H9 (cell line): ENCODE measurements around the gene NSUN5. TPM values are rescaled to one million over a fixed set of nuclear protein-coding genes. Genes with fewer than 3 reads are reported as not detected.
A peak's percentile ranks its signal among the peaks of the same experiment; 100 is the strongest.

Experiments used
- DNase-seq: peaks from one replicate; pipeline ENCODE4 v3.0.0-alpha.2; 2017
- H2AFZ ChIP-seq: one replicate; pipeline ENCODE4 v1.6.1; 2013; ENCODE audit warnings: mild to moderate bottlenecking, low read length, control low read depth, moderate library complexity
- H2AK5ac ChIP-seq: 2 replicates; pipeline ENCODE4 v1.6.1; 2013; ENCODE audit warnings: low read length, control low read depth, mixed read lengths; ENCODE audit not compliant: insufficient read length
- H2BK120ac ChIP-seq: one replicate; pipeline ENCODE4 v1.6.1; 2013; ENCODE audit warnings: low read depth, mild to moderate bottlenecking, low read length, control low read depth, inconsistent platforms; ENCODE audit not compliant: poor library complexity, severe bottlenecking
- H2BK12ac ChIP-seq: 2 replicates; pipeline ENCODE4 v1.6.1; 2013; ENCODE audit warnings: low read length, control low read depth, mixed read lengths, low read depth; ENCODE audit not compliant: insufficient read length
- H2BK15ac ChIP-seq: 2 replicates; pipeline ENCODE4 v1.6.1; 2013; ENCODE audit warnings: low read depth, low read length, control low read depth
- H2BK20ac ChIP-seq: one replicate; pipeline ENCODE4 v1.6.1; 2013; ENCODE audit warnings: low read depth, mild to moderate bottlenecking, low read length, control low read depth, inconsistent platforms; ENCODE audit not compliant: poor library complexity, severe bottlenecking
- H2BK5ac ChIP-seq: 2 replicates; pipeline ENCODE4 v1.6.1; 2013; ENCODE audit warnings: low read length, control low read depth, mixed read lengths; ENCODE audit not compliant: insufficient read length
- H3K14ac ChIP-seq: 2 replicates; pipeline ENCODE4 v1.6.1; 2013; ENCODE audit warnings: low read length, control low read depth; ENCODE audit not compliant: insufficient read depth
- H3K18ac ChIP-seq: 2 replicates; pipeline ENCODE4 v1.6.1; 2013; ENCODE audit warnings: low read depth, mild to moderate bottlenecking, mixed read lengths, low read length, control low read depth; ENCODE audit not compliant: insufficient read length
- H3K23ac ChIP-seq: 2 replicates; pipeline ENCODE4 v1.6.1; 2013; ENCODE audit warnings: low read length, control low read depth, mixed read lengths, low read depth; ENCODE audit not compliant: insufficient read length
- H3K23me2 ChIP-seq: 2 replicates; pipeline ENCODE4 v1.6.1; 2013; ENCODE audit warnings: low read depth, mild to moderate bottlenecking, mixed read lengths, low read length, control low read depth; ENCODE audit not compliant: insufficient read length, poor library complexity, severe bottlenecking
- H3K27ac ChIP-seq: 2 replicates; pipeline ENCODE4 v1.5.1; 2013; ENCODE audit warnings: low read length, control low read depth, mixed read lengths, low read depth; ENCODE audit not compliant: insufficient read length
- H3K27me3 ChIP-seq: 2 replicates; pipeline ENCODE4 v1.6.1; 2013; ENCODE audit warnings: low read length, control low read depth, inconsistent platforms; ENCODE audit not compliant: insufficient read depth
- H3K4ac ChIP-seq: 2 replicates; pipeline ENCODE4 v1.6.1; 2013; ENCODE audit warnings: low read depth, mild to moderate bottlenecking, control low read depth, inconsistent platforms, low read length, moderate library complexity
- H3K4me1 ChIP-seq: 2 replicates; pipeline ENCODE4 v1.6.1; 2013; ENCODE audit warnings: low read length, control low read depth, inconsistent platforms; ENCODE audit not compliant: insufficient read depth
- H3K4me2 ChIP-seq: 2 replicates; pipeline ENCODE4 v1.6.1; 2013; ENCODE audit warnings: low read length, control low read depth, mixed read lengths; ENCODE audit not compliant: insufficient read length, insufficient read depth
- H3K56ac ChIP-seq: 2 replicates; pipeline ENCODE4 v1.6.1; 2013; ENCODE audit warnings: low read depth, mild to moderate bottlenecking, mixed read lengths, low read length, control low read depth; ENCODE audit not compliant: insufficient read length
- H3K79me1 ChIP-seq: 2 replicates; pipeline ENCODE4 v1.6.1; 2013; ENCODE audit warnings: low read depth, mild to moderate bottlenecking, moderate library complexity, low read length, control low read depth, inconsistent platforms; ENCODE audit not compliant: insufficient read depth, poor library complexity, severe bottlenecking
- H3K79me2 ChIP-seq: 2 replicates; pipeline ENCODE4 v1.6.1; 2013; ENCODE audit warnings: low read length, control low read depth, inconsistent platforms; ENCODE audit not compliant: insufficient read depth
- H3K9ac ChIP-seq: 2 replicates; pipeline ENCODE4 v1.6.1; 2013; ENCODE audit warnings: low read length, control low read depth, mixed read lengths; ENCODE audit not compliant: insufficient read length; ENCODE audit errors: extremely low read depth
- H3K9me3 ChIP-seq: one replicate; pipeline ENCODE4 v1.6.1; 2013; ENCODE audit warnings: low read depth, low read length, inconsistent platforms; ENCODE audit not compliant: control insufficient read depth
- H3T11ph ChIP-seq: one replicate; pipeline ENCODE4 v1.6.1; 2013; ENCODE audit warnings: mild to moderate bottlenecking, low read length, control low read depth, inconsistent platforms
- H4K20me1 ChIP-seq: one replicate; pipeline ENCODE4 v1.6.1; 2013; ENCODE audit not compliant: control insufficient read depth, insufficient read length, insufficient read depth
- H4K5ac ChIP-seq: 2 replicates; pipeline ENCODE4 v1.6.1; 2013; ENCODE audit warnings: low read depth, mild to moderate bottlenecking, mixed read lengths, low read length, control low read depth; ENCODE audit not compliant: insufficient read length
- H4K8ac ChIP-seq: replicated peaks from 2 replicates; pipeline ENCODE4 v1.6.1; 2013; ENCODE audit warnings: low read length, control low read depth, mixed read lengths, low read depth; ENCODE audit not compliant: insufficient read length
- H4K91ac ChIP-seq: 2 replicates; pipeline ENCODE4 v1.6.1; 2013; ENCODE audit warnings: low read depth, mild to moderate bottlenecking, moderate library complexity, mixed read lengths, low read length, control low read depth; ENCODE audit not compliant: insufficient read length
- H3K27ac Mint-ChIP-seq, 3 experiments: 2 replicates in 2 of 3; 3 replicates in 1 of 3; pipeline ENCODE4 v1.8.0; 2020 to 2021; ENCODE audit warnings: mixed read lengths in 3 of 3, mild to moderate bottlenecking in 1 of 3, moderate library complexity in 1 of 3
- H3K27me3 Mint-ChIP-seq: 2 replicates; pipeline ENCODE4 v1.8.0; 2021; ENCODE audit warnings: low read depth, mild to moderate bottlenecking, moderate library complexity, mixed read lengths
- H3K36me3 Mint-ChIP-seq, 3 experiments: 2 replicates in 2 of 3; 3 replicates in 1 of 3; pipeline ENCODE4 v1.8.0; 2020 to 2021; ENCODE audit warnings: low read depth in 3 of 3, mixed read lengths in 3 of 3; ENCODE audit not compliant: insufficient read depth in 1 of 3
- H3K4me1 Mint-ChIP-seq, 2 experiments: 2 replicates each; pipeline ENCODE4 v1.8.0; 2020; ENCODE audit warnings: mixed read lengths in 2 of 2
- H3K4me3 Mint-ChIP-seq, 2 experiments: 2 replicates in 1 of 2; 3 replicates in 1 of 2; pipeline ENCODE4 v1.8.0; 2020 to 2021; ENCODE audit warnings: mild to moderate bottlenecking in 2 of 2, mixed read lengths in 2 of 2, moderate library complexity in 1 of 2
- H3K9me3 Mint-ChIP-seq, 2 experiments: 2 replicates in 1 of 2; 3 replicates in 1 of 2; pipeline ENCODE4 v1.8.0; 2020; ENCODE audit warnings: mild to moderate bottlenecking in 2 of 2, mixed read lengths in 2 of 2, moderate library complexity in 1 of 2
- WGBS: extraction: QIAGEN DNeasy Blood & Tissue Kit; methylation state at CpG from one replicate; pipeline ENCODE4 v1.1.7; 2013; ENCODE audit warnings: missing lambda C conversion rate, low lambda C conversion rate, mixed read lengths; ENCODE audit not compliant: insufficient read length; ENCODE audit errors: extremely low coverage; 5-methylcytosine and 5-hydroxymethylcytosine counted together
- total RNA-seq: library from RNA; stranded (reverse); gene quantifications from 2 replicates; pipeline ENCODE4 v1.2.1, GENCODE V29; 2021
- TF ChIP-seq, protein P1 (sequence below): fragments of 200-600 bp; sonication (generic); conservative IDR thresholded peaks from 3 replicates; pipeline ENCODE4 v1.8.0; 2021; ENCODE audit warnings: antibody characterized with exemption, mild to moderate bottlenecking

NSUN5 gene
- total RNA-seq, 1 experiment from 2014 or later, result 64.2 TPM

DNA sequence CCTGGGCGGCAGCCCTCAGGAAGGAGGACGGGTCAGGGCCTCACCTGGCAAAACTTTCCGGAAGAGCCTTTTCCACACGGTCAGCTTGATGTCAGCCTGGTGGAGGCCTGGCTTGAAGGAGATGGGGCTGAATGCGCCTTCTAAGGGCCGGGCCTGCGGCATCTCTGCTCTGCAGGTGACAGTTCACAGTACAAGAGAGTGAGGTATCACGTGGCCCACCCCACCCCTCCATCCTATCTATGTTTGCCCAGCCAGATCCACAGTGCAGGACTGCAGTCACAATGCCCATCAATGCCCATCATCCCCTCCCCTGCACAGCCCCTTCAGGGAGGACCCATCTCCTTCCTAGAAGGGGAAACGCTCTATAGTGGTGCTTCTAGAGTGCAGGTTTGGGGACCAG, 7.9 kb upstream of the NSUN5 start:
- no peak overlapping the region for H3K4ac ChIP-seq
- TF ChIP-seq, protein P1, sequence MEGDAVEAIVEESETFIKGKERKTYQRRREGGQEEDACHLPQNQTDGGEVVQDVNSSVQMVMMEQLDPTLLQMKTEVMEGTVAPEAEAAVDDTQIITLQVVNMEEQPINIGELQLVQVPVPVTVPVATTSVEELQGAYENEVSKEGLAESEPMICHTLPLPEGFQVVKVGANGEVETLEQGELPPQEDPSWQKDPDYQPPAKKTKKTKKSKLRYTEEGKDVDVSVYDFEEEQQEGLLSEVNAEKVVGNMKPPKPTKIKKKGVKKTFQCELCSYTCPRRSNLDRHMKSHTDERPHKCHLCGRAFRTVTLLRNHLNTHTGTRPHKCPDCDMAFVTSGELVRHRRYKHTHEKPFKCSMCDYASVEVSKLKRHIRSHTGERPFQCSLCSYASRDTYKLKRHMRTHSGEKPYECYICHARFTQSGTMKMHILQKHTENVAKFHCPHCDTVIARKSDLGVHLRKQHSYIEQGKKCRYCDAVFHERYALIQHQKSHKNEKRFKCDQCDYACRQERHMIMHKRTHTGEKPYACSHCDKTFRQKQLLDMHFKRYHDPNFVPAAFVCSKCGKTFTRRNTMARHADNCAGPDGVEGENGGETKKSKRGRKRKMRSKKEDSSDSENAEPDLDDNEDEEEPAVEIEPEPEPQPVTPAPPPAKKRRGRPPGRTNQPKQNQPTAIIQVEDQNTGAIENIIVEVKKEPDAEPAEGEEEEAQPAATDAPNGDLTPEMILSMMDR, result no peak
- no peaks in the 10 kb centered on the region for H3K79me1 ChIP-seq
- H2AK5ac ChIP-seq, result no peak overlapping the region
- H3K27me3 ChIP-seq, result no peaks in the 10 kb centered on the region
- H3T11ph ChIP-seq, result no peak overlapping the region
- no peaks in the 10 kb centered on the region for H3K79me2 ChIP-seq
- no peaks in the 10 kb centered on the region for H3K4me1 ChIP-seq
- H3K27ac ChIP-seq, result no peak overlapping the region
- Mint-ChIP-seq H3K27ac (peak overlapping the region in 1 of 3 experiments; percentile 17; a peak in 1 of 7 replicates), H3K4me1 (peaks cover under 1% of the 10 kb centered on the region in 2 experiments; a peak in 2 of 4 replicates), H3K9me3 (no peaks in the 10 kb centered on the region), H3K4me3 (no peak overlapping the region), H3K27me3 (no peaks in the 10 kb centered on the region; the same call in none of the 2 replicates), H3K36me3 (no peaks in the 10 kb centered on the region)
- H4K91ac ChIP-seq, result no peak overlapping the region
- H2BK15ac ChIP-seq, result no peak overlapping the region
- no peak overlapping the region for H3K23ac ChIP-seq
- no peak overlapping the region for H2AFZ ChIP-seq
- no peak overlapping the region for H2BK12ac ChIP-seq
- no peak overlapping the region for H4K5ac ChIP-seq
- no peaks in the 10 kb centered on the region for H4K20me1 ChIP-seq
- no peak overlapping the region for H3K14ac ChIP-seq
- no peak overlapping the region for H2BK20ac ChIP-seq
- no peak for DNase-seq
- no peak overlapping the region for H3K9ac ChIP-seq
- no peak overlapping the region for H2BK5ac ChIP-seq
- H3K4me2 ChIP-seq, result no peak overlapping the region
- no peaks in the 10 kb centered on the region for H3K9me3 ChIP-seq
- no peak overlapping the region for H3K56ac ChIP-seq
- no peaks in the 10 kb centered on the region for H3K23me2 ChIP-seq
- no peak overlapping the region for H2BK120ac ChIP-seq
- no CpG with 5 or more reads among the region's 9 CpGs for WGBS
- no peak overlapping the region for H4K8ac ChIP-seq
- no peak overlapping the region for H3K18ac ChIP-seq
